Measurements from ENCODE around the gene LSR. TPM values are rescaled to one million over a fixed set of nuclear protein-coding genes. Genes with fewer than 3 reads are reported as not detected.
A peak's percentile ranks its signal among the peaks of the same experiment; 100 is the strongest.

The LSR gene
- total RNA-seq, 1 experiment from 2014 or later: 152 TPM

GRCh38 chr19:35301961-35302360 is 53.2 kb downstream of the LSR start:
- no peak overlapping the region for H4K5ac ChIP-seq (ENCODE audit: insufficient read length, low read depth, low read length)
- no peak overlapping the region for H2AK5ac ChIP-seq (ENCODE audit: insufficient read length, low read length)
- H3K18ac ChIP-seq (ENCODE audit: insufficient read length, low read depth, low read length): no peak overlapping the region
- no peak overlapping the region for H4K8ac ChIP-seq (replicated peaks; ENCODE audit: insufficient read length, low read depth, low read length)
- H3K23ac ChIP-seq (ENCODE audit: insufficient read length, low read depth, low read length): no peak overlapping the region
- H3K79me1 ChIP-seq (ENCODE audit: insufficient read depth, low read depth, low read length, poor library complexity, severe bottlenecking): no peaks in the 10 kb centered on the region
- H3K23me2 ChIP-seq (ENCODE audit: insufficient read length, low read depth, low read length, poor library complexity, severe bottlenecking): no peaks in the 10 kb centered on the region
- peak overlapping the region in 1 of 3 experiments; percentile 13; a peak in 1 of 7 replicates for H3K27ac Mint-ChIP-seq
- no peak overlapping the region for H2BK20ac ChIP-seq (ENCODE audit: low read depth, low read length, poor library complexity, severe bottlenecking)
- H3K14ac ChIP-seq (ENCODE audit: insufficient read depth, low read length): no peak overlapping the region
- H3K56ac ChIP-seq (ENCODE audit: insufficient read length, low read depth, low read length): no peak overlapping the region
- H3T11ph ChIP-seq (ENCODE audit: low read length): no peak overlapping the region
- peaks cover 0 to 10% of the 10 kb centered on the region in 2 experiments; a peak in 2 of 4 replicates for H3K4me1 Mint-ChIP-seq
- H2BK15ac ChIP-seq (ENCODE audit: low read depth, low read length): no peak overlapping the region
- no peak overlapping the region for H3K4me2 ChIP-seq (ENCODE audit: insufficient read depth, insufficient read length, low read length)
- no peaks in the 10 kb centered on the region for H3K9me3 Mint-ChIP-seq
- no peaks in the 10 kb centered on the region for H4K20me1 ChIP-seq (ENCODE audit: control insufficient read depth, insufficient read depth, insufficient read length)
- no peak overlapping the region for H2BK12ac ChIP-seq (ENCODE audit: insufficient read length, low read depth, low read length)
- H3K79me2 ChIP-seq (ENCODE audit: insufficient read depth, low read length): no peaks in the 10 kb centered on the region
- no peak overlapping the region for H3K27ac ChIP-seq (ENCODE audit: insufficient read length, low read depth, low read length)
- no peak for TF ChIP-seq CTCF (conservative IDR thresholded peaks at IDR 0.05)
- H2BK120ac ChIP-seq (ENCODE audit: low read depth, low read length, poor library complexity, severe bottlenecking): no peak overlapping the region
- H3K9ac ChIP-seq (ENCODE audit: extremely low read depth, insufficient read length, low read length): no peak overlapping the region
- H2BK5ac ChIP-seq (ENCODE audit: insufficient read length, low read length): no peak overlapping the region
- no peak overlapping the region for H2AFZ ChIP-seq (ENCODE audit: low read length)
- no peaks in the 10 kb centered on the region for H3K27me3 Mint-ChIP-seq (ENCODE audit: low read depth)
- no peak for DNase-seq
- no peaks in the 10 kb centered on the region for H3K27me3 ChIP-seq (ENCODE audit: insufficient read depth, low read length)
- H3K9me3 ChIP-seq (ENCODE audit: control insufficient read depth, low read depth, low read length): no peaks in the 10 kb centered on the region
- H3K4me3 Mint-ChIP-seq: no peak overlapping the region
- no peak overlapping the region for H4K91ac ChIP-seq (ENCODE audit: insufficient read length, low read depth, low read length)
- H3K4me1 ChIP-seq (ENCODE audit: insufficient read depth, low read length): no peaks in the 10 kb centered on the region; the same call in 1 of the 2 replicates
- no peaks in the 10 kb centered on the region for H3K36me3 Mint-ChIP-seq (ENCODE audit: insufficient read depth in 1 of 3, low read depth in 3 of 3)
- no peak overlapping the region for H3K4ac ChIP-seq (ENCODE audit: low read depth, low read length)
- 100% methylated on average over 1 of the region's 2 CpGs for WGBS (ENCODE audit: extremely low coverage, insufficient read length, low lambda C conversion rate)
